ENCODE measurements around the gene UXT. TPM values are rescaled to one million over a fixed set of nuclear protein-coding genes. Genes with fewer than 3 reads are reported as not detected.

The UXT gene
- total and polyA plus RNA-seq, 8 donors = 2.9 to 320 (median 90.0) TPM

DNA sequence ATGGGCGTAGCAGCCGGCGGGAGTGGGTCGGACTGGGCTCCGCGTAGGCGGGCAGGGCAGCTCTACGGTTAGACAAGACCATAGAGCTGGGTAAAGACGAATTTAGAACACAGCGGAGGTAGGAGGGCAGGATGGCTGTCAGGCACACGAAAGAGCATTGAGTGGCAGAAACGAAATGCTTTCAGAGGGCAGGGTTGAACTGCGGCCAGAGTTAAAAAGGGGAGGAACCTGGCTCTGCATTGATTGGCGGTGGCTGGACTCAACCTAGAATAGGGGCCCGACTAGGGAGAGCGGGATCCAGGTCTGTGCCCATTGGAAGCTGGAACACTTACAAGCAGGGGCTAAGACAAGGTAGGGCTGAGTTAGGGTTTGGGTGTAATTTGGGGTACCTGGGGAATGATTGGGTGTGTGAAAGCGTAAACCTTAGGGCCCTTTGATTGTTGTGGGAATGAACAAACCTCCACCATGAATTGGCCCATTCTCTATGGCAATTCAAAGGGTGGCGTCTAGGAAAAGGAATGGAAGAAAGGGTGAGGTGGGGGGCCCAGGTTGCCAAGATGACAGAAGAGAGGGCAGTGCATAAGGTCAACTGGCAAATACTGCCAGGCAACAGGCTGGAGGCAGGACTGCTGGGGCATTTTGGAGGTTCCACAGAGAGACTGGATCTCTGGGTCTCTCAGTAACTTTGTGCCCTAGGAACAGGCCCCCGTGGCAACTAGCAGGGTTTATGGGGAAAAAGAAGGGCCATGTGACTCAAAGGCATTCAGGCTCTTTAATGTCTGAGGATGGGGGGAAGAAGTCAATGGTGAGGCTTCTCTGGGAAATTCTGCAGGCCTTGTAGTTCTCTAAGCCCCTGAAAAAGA, 7.7 kb downstream of the UXT start:
- intact Hi-C loops (cut with DNase I; ENCODE audit: low total_unique reads) = no loop called here
- H3K4me3 ChIP-seq = peak overlapping the region; percentile 59 to 67 (median 62)
- H3K9me3 ChIP-seq = no peaks in the 10 kb centered on the region
- H3K36me3 ChIP-seq = peaks cover 0 to 34% (median 33%) of the 10 kb centered on the region in 4 donors
- DNase-seq = no peak
- 8 to 49% (median 17%) methylated on average over 18 to 19 of the region's 19 CpGs for WGBS, 5 donors
- H3K27ac ChIP-seq = peak overlapping the region; percentile 73 to 94 (median 90)
- H3K4me1 ChIP-seq = peaks cover 0 to 25% (median 19%) of the 10 kb centered on the region in 4 donors
- TF ChIP-seq POLR2AphosphoS5 (IDR thresholded peaks at IDR 0.05) = no peak
- no peak for TF ChIP-seq POLR2A (IDR thresholded peaks at IDR 0.05)
- TF ChIP-seq, protein P1, sequence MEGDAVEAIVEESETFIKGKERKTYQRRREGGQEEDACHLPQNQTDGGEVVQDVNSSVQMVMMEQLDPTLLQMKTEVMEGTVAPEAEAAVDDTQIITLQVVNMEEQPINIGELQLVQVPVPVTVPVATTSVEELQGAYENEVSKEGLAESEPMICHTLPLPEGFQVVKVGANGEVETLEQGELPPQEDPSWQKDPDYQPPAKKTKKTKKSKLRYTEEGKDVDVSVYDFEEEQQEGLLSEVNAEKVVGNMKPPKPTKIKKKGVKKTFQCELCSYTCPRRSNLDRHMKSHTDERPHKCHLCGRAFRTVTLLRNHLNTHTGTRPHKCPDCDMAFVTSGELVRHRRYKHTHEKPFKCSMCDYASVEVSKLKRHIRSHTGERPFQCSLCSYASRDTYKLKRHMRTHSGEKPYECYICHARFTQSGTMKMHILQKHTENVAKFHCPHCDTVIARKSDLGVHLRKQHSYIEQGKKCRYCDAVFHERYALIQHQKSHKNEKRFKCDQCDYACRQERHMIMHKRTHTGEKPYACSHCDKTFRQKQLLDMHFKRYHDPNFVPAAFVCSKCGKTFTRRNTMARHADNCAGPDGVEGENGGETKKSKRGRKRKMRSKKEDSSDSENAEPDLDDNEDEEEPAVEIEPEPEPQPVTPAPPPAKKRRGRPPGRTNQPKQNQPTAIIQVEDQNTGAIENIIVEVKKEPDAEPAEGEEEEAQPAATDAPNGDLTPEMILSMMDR (IDR thresholded peaks at IDR 0.05) = no peak
- TF ChIP-seq EP300 (IDR thresholded peaks at IDR 0.05) = no peak
- H3K27me3 ChIP-seq = peaks cover 0 to 7% (median 0%) of the 10 kb centered on the region in 3 donors

DNA sequence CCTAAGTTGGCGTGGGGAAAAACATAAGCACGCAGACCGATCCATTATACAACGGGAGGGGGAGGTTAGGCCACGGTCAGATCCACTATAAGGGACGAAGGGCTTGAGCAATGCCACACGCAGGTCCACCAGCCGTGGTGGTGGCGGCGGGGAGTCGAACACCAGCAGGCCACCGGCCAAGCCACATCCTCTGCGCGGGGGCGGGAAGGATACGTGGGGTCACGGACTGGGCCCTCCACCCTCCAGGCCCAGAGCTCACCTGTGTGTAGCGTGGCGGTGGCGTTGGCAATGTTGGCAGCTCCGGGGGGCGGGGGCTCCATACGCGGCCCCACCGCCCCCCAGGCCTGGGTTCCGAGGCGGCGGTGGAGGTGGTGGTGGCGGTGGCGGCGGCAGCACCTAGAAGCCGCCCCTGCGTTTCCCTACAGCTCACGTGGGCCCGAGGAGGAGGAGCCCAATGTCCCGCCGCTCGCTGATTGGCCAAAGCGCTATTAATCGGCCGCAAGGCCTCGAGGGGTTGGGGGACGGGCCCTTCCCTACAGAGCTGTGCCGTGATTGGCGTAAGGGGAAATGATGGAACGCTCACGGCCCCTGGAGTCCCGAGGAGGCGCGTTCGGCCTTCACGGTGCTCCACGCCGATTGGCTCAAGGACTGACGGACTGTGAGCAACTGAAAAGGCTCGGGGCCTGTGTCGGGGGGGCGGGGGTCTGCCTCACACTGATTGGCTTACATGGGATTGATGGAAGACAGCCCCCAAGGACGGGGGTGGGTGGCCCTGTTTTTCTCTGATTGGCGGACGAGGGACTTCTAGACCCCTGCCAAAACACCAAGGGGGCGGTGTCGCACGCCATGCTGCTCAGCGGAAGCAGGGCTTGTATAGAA, 8.6 kb downstream of the UXT start, which contains the start of gene ELK1:
Gene ELK1 (minus strand): TSS at position 400 of the 879 bp plus-strand sequence. CDS start 9,122 bp downstream, outside the sequence.
- peaks cover 0 to 7% (median 0%) of the 10 kb centered on the region in 3 donors for H3K27me3 ChIP-seq
- peak within 1 kb of the TSS; percentile 87 to 94 (median 90) for H3K27ac ChIP-seq
- peak; percentile 92 to 98 for DNase-seq
- no peaks in the 10 kb centered on the region for H3K9me3 ChIP-seq
- H3K36me3 ChIP-seq = peaks cover 0 to 25% (median 25%) of the 10 kb centered on the region in 4 donors
- 0 to 66% (median 4%) methylated on average over 20 to 65 of the region's 65 CpGs for WGBS, 5 donors
- peak within 1 kb of the TSS; percentile 59 to 67 (median 62) for H3K4me3 ChIP-seq
- peaks cover 0 to 25% (median 19%) of the 10 kb centered on the region in 4 donors for H3K4me1 ChIP-seq
- intact Hi-C loops (cut with DNase I; ENCODE audit: low total_unique reads) = no loop called here
- TF ChIP-seq POLR2A (IDR thresholded peaks at IDR 0.05) (no peak), POLR2AphosphoS5 (IDR thresholded peaks at IDR 0.05) (peak; percentile 14 to 57 (median 40))

DNA sequence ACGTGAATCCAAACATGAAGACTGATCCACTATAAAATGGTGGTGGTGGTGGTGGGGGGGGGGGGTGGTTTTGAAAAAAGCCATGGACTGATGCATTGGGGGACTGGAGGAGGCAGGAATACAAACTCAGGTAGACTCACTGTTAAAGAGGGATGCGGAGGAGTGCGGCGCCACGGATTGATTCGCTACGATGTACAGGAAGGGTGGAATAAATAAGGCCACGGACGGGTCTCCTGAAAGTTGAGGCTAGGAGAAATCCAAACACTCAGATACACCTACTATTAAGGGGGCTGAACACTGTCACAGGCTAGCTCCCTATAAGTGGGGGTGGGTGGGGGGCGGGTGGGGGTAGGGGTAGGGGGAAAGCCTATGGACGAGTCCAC, 9.2 kb downstream of the UXT start:
- peaks cover 0 to 26% (median 19%) of the 10 kb centered on the region in 4 donors for H3K4me1 ChIP-seq
- H3K36me3 ChIP-seq = peaks cover 0 to 20% (median 18%) of the 10 kb centered on the region in 4 donors
- no peaks in the 10 kb centered on the region for H3K9me3 ChIP-seq
- TF ChIP-seq POLR2A (IDR thresholded peaks at IDR 0.05) = no peak
- TF ChIP-seq, protein P1 (IDR thresholded peaks at IDR 0.05) = no peak
- TF ChIP-seq EP300 (IDR thresholded peaks at IDR 0.05) = no peak
- TF ChIP-seq POLR2AphosphoS5 (IDR thresholded peaks at IDR 0.05) = no peak
- H3K27me3 ChIP-seq = peaks cover 0 to 7% (median 0%) of the 10 kb centered on the region in 3 donors
- H3K27ac ChIP-seq = peak overlapping the region; percentile 87 to 94 (median 90)
- intact Hi-C loops (cut with DNase I; ENCODE audit: low total_unique reads) = no loop called here
- DNase-seq = no peak
- 0 to 45% (median 10%) methylated on average over 10 to 11 of the region's 11 CpGs for WGBS, 5 donors
- H3K4me3 ChIP-seq = peak overlapping the region; percentile 59 to 67 (median 62)

DNA sequence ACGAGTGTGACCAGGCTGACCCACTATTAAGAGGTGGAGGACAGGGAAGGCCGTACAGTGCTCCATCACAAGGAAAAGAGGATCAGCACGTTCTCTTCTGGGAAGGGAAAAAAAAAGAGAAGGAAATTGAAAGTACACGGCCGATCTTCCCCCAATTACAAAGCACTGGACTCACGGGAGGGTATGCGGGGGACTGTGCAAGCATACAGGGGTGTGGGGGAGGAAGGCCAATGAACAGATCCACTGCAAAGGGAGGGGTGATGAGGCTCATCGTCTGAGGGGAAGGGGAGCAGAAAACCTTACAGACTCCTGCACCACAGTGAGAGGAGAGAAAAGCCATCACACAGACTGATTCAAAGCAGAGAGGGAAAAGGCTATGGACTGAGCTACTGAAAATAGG, 9.7 kb downstream of the UXT start:
- TF ChIP-seq EP300 (IDR thresholded peaks at IDR 0.05) = no peak
- no peak for TF ChIP-seq POLR2AphosphoS5 (IDR thresholded peaks at IDR 0.05)
- no peak for TF ChIP-seq POLR2A (IDR thresholded peaks at IDR 0.05)
- TF ChIP-seq, protein P1 (IDR thresholded peaks at IDR 0.05) = no peak
- peaks cover 0 to 7% (median 0%) of the 10 kb centered on the region in 3 donors for H3K27me3 ChIP-seq
- peaks cover 0 to 17% (median 15%) of the 10 kb centered on the region in 4 donors for H3K36me3 ChIP-seq
- 10 to 46% (median 17%) methylated on average over 8 of the region's 8 CpGs for WGBS, 5 donors
- H3K27ac ChIP-seq = peak overlapping the region in 1 of 5 donors; percentile 90
- H3K9me3 ChIP-seq = no peaks in the 10 kb centered on the region
- intact Hi-C loops (cut with DNase I; ENCODE audit: low total_unique reads) = no loop called here
- peak overlapping the region; percentile 59 to 67 (median 62) for H3K4me3 ChIP-seq
- no peak for DNase-seq
- peaks cover 0 to 31% (median 19%) of the 10 kb centered on the region in 4 donors for H3K4me1 ChIP-seq
